HEK293T (cell line): ENCODE results near the gene NTF3.

Experiments
- CTCF ChIA-PET: fragments of 350-600 bp; formaldehyde crosslinking; extraction: SDS; loops from one replicate; lab custom pipeline; 2021; ENCODE audit warnings: antibody characterized with exemption, inconsistent platforms; lab: Yijun Ruan, JAX
- POLR2A ChIA-PET: fragments of 350-600 bp; formaldehyde crosslinking; extraction: SDS; loops from one replicate; lab custom pipeline; 2020; ENCODE audit warnings: antibody characterized with exemption, inconsistent platforms; lab: Yijun Ruan, JAX
- DNase-seq: peaks from one replicate; pipeline ENCODE4 v3.0.0; 2012; ENCODE audit warnings: mixed read lengths; ENCODE audit errors: extremely low spot score
- ARNT ChIP-seq: fragments of 450-650 bp; IDR thresholded peaks from 2 replicates; pipeline ENCODE4 v1.6.1; 2017; ENCODE audit warnings: mild to moderate bottlenecking
- BHLHE40 ChIP-seq: fragments of 450-650 bp; IDR thresholded peaks from 2 replicates; pipeline ENCODE4 v1.6.1; 2016; ENCODE audit warnings: mild to moderate bottlenecking, moderate library complexity, borderline replicate concordance
- CTBP1 ChIP-seq: fragments of 450-650 bp; IDR thresholded peaks from 2 replicates; pipeline ENCODE4 v1.6.1; 2016; ENCODE audit warnings: borderline replicate concordance
- ELF4 ChIP-seq: fragments of 450-650 bp; IDR thresholded peaks from 2 replicates; pipeline ENCODE4 v1.6.1; 2017; ENCODE audit warnings: antibody characterized with exemption
- FOXA1 ChIP-seq: fragments of 450-650 bp; IDR thresholded peaks from 2 replicates; pipeline ENCODE4 v1.6.1; 2016; ENCODE audit warnings: mild to moderate bottlenecking
- FOXK2 ChIP-seq: fragments of 450-650 bp; IDR thresholded peaks from 2 replicates; pipeline ENCODE4 v1.6.1; 2016; ENCODE audit warnings: mild to moderate bottlenecking
- FOXM1 ChIP-seq: fragments of 450-650 bp; IDR thresholded peaks from 2 replicates; pipeline ENCODE4 v1.6.1; 2017; ENCODE audit warnings: mild to moderate bottlenecking, borderline replicate concordance
- HDGF ChIP-seq: fragments of 450-650 bp; IDR thresholded peaks from 2 replicates; pipeline ENCODE4 v1.6.1; 2017; ENCODE audit warnings: antibody characterized with exemption, borderline replicate concordance
- L3MBTL2 ChIP-seq: fragments of 450-650 bp; conservative IDR thresholded peaks from 2 replicates; pipeline ENCODE4 v1.6.1; 2016; ENCODE audit warnings: mild to moderate bottlenecking
- LEF1 ChIP-seq: fragments of 450-650 bp; IDR thresholded peaks from 2 replicates; pipeline ENCODE4 v1.6.1; 2017; ENCODE audit warnings: mild to moderate bottlenecking, borderline replicate concordance
- NFRKB ChIP-seq: fragments of 450-650 bp; IDR thresholded peaks from 2 replicates; pipeline ENCODE4 v1.6.1; 2016; ENCODE audit warnings: mild to moderate bottlenecking, moderate library complexity
- SP1 ChIP-seq: fragments of 450-650 bp; IDR thresholded peaks from 2 replicates; pipeline ENCODE4 v1.6.1; 2017
- SUZ12 ChIP-seq: fragments of 450-650 bp; IDR thresholded peaks from 2 replicates; pipeline ENCODE4 v1.6.1; 2016; ENCODE audit warnings: mild to moderate bottlenecking
- TARDBP ChIP-seq: fragments of 450-650 bp; IDR thresholded peaks from 2 replicates; pipeline ENCODE4 v1.6.1; 2016
- ZNF384 ChIP-seq: fragments of 450-650 bp; IDR thresholded peaks from 2 replicates; pipeline ENCODE4 v1.6.1; 2016
- TF ChIP-seq, protein P1 (sequence below): fragments of 450-650 bp; IDR thresholded peaks from 2 replicates; pipeline ENCODE4 v1.6.1; 2016

NTF3 gene

DNA sequence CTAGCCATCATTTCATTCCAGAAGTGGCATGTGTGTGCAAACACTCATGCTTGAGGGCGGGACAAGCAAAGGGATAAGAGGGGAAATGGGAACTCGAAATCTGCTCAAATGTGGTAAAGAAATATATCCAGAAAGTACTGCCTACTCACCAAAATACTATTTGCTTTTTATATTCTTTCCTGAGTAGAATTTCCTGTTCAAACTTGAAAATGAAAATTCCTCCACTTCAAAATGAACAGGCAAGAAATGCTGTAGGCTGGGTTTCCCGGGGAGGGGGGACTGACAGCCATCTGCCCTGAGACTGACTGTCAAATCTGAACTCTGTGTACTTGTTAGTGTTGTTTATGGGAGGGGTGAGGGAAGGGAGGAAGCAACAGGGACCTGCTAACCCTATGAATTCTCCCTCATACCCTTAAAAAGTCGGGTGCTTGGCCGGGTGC lies 34.6 kb downstream of the NTF3 start:
- POLR2A ChIA-PET = no interaction called here
- DNase-seq = no peak

DNA sequence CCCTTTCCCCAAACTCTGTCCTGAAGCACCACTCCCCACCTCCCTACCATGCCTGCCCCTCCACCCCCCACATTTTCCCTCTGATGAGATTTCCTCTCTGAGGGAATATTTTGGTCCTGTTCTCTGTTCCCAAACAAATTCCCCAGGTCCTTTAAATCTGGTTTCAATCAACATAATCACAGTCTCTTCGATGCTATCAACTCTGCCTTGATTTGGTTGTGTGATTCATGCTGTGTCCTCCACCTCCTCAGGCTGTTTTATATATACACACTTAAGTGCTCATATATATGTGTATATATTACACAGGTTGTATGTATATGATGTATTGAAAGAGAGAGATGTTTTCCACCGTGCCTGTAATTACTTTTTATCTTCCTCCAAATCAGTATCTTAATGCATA lies 36.0 kb downstream of the NTF3 start:
- POLR2A ChIA-PET = no interaction called here
- TF ChIP-seq LEF1 (no peak), SUZ12 (no peak), NFRKB (no peak), FOXA1 (no peak), TARDBP (no peak), ARNT (no peak)
- TF ChIP-seq, protein P1, sequence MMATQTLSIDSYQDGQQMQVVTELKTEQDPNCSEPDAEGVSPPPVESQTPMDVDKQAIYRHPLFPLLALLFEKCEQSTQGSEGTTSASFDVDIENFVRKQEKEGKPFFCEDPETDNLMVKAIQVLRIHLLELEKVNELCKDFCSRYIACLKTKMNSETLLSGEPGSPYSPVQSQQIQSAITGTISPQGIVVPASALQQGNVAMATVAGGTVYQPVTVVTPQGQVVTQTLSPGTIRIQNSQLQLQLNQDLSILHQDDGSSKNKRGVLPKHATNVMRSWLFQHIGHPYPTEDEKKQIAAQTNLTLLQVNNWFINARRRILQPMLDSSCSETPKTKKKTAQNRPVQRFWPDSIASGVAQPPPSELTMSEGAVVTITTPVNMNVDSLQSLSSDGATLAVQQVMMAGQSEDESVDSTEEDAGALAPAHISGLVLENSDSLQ = no peak
- DNase-seq = no peak
- CTCF ChIA-PET = no interaction called here

More for the DNA sequence above, 34.6 kb downstream of the NTF3 start:
- TF ChIP-seq NFRKB = no peak
- no peak for TF ChIP-seq FOXA1
- TF ChIP-seq LEF1 = no peak
- TF ChIP-seq, protein P1 = no peak
- no peak for TF ChIP-seq HDGF
- TF ChIP-seq BHLHE40 = no peak
- no peak for TF ChIP-seq L3MBTL2
- no peak for TF ChIP-seq FOXK2
- no peak for TF ChIP-seq ARNT
- no peak for TF ChIP-seq CTBP1
- no peak for TF ChIP-seq FOXM1
- no peak for TF ChIP-seq SUZ12
- TF ChIP-seq TARDBP = no peak
- no peak for TF ChIP-seq SP1
- no peak for TF ChIP-seq ELF4
- TF ChIP-seq ZNF384 = no peak
- CTCF ChIA-PET = no interaction called here

DNA sequence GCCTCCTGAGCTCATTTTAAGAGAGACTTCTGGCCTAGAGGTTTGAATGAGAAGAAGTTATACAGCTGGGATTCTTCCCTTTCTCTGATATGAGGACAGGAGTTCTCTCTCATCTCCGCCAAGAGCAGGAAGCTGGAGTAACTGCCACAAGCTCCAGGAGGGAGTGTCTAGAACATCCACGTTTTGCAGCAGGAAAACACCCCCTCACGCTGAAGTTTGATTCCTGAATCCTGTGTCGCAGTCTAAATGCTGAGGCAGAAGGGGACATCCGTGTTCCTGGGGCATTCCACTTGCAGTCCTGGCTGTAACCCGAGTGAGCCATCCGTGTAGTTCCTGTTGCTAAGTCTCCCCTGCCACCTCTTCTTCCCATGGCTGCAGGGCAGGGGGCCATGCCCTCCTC lies 38.3 kb downstream of the NTF3 start:
- TF ChIP-seq NFRKB (no peak), L3MBTL2 (no peak), SUZ12 (no peak), ARNT (no peak), FOXM1 (no peak), FOXK2 (no peak), HDGF (no peak), BHLHE40 (no peak), CTBP1 (no peak), ZNF384 (no peak), SP1 (no peak), ELF4 (no peak), LEF1 (no peak), FOXA1 (no peak), TARDBP (no peak)
- TF ChIP-seq, protein P1 = no peak
- ChIA-PET CTCF (no interaction called here), POLR2A (no interaction called here)
- DNase-seq = no peak

DNA sequence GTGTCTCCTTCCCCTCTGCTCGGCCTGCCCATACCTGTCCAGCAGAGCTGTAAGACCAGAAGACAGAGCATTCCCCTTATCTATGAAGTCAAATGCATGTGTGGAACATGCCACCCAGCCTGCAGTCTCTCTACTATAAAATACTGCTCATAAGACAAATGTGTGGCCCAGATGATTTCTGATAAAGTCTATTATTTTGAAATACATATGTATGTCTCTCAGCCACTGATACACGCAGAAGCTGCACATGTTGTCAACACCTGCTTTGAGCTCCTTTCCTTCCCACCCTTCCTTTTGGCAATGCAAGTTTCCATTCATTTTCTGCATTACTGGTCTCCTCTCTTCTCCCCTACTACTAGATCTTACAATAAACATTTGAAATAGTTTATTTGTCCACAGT lies 38.8 kb downstream of the NTF3 start:
- DNase-seq = no peak
- ChIA-PET POLR2A (no interaction called here), CTCF (no interaction called here)
- TF ChIP-seq FOXM1 (no peak), ARNT (no peak), SUZ12 (no peak), L3MBTL2 (no peak), ZNF384 (no peak), HDGF (no peak), LEF1 (no peak), ELF4 (no peak), SP1 (no peak), TARDBP (no peak), FOXK2 (no peak), CTBP1 (no peak), BHLHE40 (no peak), FOXA1 (no peak), NFRKB (no peak)
- TF ChIP-seq, protein P1 = no peak

DNA sequence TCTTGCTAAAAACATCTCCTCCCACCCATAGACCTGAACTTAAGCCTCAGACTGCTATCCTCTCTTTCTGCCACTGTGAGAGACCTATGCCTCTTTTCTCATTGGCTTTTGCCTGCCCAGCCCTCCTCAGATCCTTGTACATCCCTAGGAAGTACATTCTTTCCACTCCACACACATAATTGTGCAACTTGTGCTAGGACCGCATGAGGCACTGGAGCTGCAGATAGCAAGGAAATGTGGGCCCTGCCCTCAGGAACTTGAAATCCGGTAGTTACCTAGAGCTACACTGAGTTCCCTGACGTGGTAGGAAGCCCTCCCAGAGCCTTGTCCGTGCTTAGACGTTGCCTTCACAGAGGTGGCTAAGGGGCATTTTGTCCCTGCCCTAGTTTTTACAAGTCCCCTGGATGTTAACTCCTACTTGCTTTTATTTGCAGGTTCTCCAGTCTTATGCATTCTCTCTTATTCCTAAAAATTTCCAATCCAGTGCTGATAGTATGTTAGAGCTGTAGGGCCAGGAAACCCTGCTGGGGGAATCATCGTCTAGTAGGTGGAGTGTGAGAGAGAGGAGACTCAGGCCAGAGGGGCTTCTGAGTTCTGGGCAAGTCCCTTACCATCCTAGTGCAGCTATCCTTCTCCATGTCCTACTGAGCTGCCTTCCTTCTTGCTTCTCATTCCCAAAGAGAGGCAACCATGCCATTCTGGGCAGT lies 41.3 kb downstream of the NTF3 start:
- TF ChIP-seq SUZ12 (no peak), TARDBP (no peak), ZNF384 (no peak), FOXK2 (no peak), ARNT (no peak), HDGF (no peak), BHLHE40 (no peak), LEF1 (no peak), ELF4 (no peak), FOXA1 (no peak), FOXM1 (no peak)
- ChIA-PET CTCF (interaction anchor here (0.6 kb wide), 1 partner anchor 64 kb away, joined by 3 read pairs; no protein-coding TSS in a partner anchor), POLR2A (no interaction called here)
- DNase-seq = no peak
